Duodenal mucosa (tissue), 2 donors: ENCODE measurements around the gene IL19.

Source experiments
- H3K27ac ChIP-seq: one replicate; pipeline ENCODE4 v1.7.0; 2013; ENCODE audit warnings: low read depth, low read length
- H3K27me3 ChIP-seq, 2 donors: one replicate each; pipeline ENCODE4 v1.7.0; 2013; ENCODE audit warnings: low read length in 2 of 2, control low read depth in 1 of 2; ENCODE audit not compliant: insufficient read depth in 2 of 2, control insufficient read depth in 1 of 2
- H3K36me3 ChIP-seq, 2 donors: one replicate each; pipeline ENCODE4 v1.7.0; 2013; ENCODE audit warnings: low read length in 2 of 2, control low read depth in 1 of 2; ENCODE audit not compliant: insufficient read depth in 2 of 2, control insufficient read depth in 1 of 2
- H3K4me1 ChIP-seq, 2 donors: one replicate each; pipeline ENCODE4 v1.7.0; 2013; ENCODE audit warnings: low read length in 2 of 2, control low read depth in 1 of 2; ENCODE audit not compliant: insufficient read depth in 2 of 2, control insufficient read depth in 1 of 2
- H3K4me3 ChIP-seq, 2 donors: one replicate each; pipeline ENCODE4 v1.7.0; 2013; ENCODE audit warnings: low read length in 2 of 2, low read depth in 1 of 2
- H3K9ac ChIP-seq, 2 donors: one replicate each; pipeline ENCODE4 v1.7.0; 2013; ENCODE audit warnings: low read length in 2 of 2, low read depth in 1 of 2
- H3K9me3 ChIP-seq, 2 donors: one replicate each; pipeline ENCODE4 v1.7.0; 2013; ENCODE audit warnings: low read length in 2 of 2, control low read depth in 1 of 2; ENCODE audit not compliant: control insufficient read depth in 1 of 2

IL19 gene

GRCh38 chr1:206809504-206810084, 39.0 kb downstream of the IL19 start:
- Histone ChIP-seq H3K36me3 (no peaks in the 10 kb centered on the region), H3K27ac (no peak overlapping the region), H3K4me1 (no peaks in the 10 kb centered on the region), H3K27me3 (peaks cover 6 to 7% of the 10 kb centered on the region in 2 donors), H3K4me3 (no peak overlapping the region), H3K9me3 (peaks cover 0 to 6% of the 10 kb centered on the region in 2 donors), H3K9ac (no peak overlapping the region)

- no peaks in the 10 kb centered on the region for H3K36me3 ChIP-seq
- no peak overlapping the region for H3K4me3 ChIP-seq
- peaks cover 0 to 6% of the 10 kb centered on the region in 2 donors for H3K9me3 ChIP-seq
- H3K9ac ChIP-seq: no peak overlapping the region
- no peak overlapping the region for H3K27ac ChIP-seq
- no peaks in the 10 kb centered on the region for H3K4me1 ChIP-seq
- H3K27me3 ChIP-seq: peaks cover 0 to 4% of the 10 kb centered on the region in 2 donors
Observed at GRCh38 chr1:206812471-206812870, 41.9 kb downstream of the IL19 start.

GRCh38 chr1:206814716-206815341, 44.3 kb downstream of the IL19 start:
- Histone ChIP-seq H3K4me1 (no peaks in the 10 kb centered on the region), H3K27ac (no peak overlapping the region), H3K27me3 (no peaks in the 10 kb centered on the region), H3K36me3 (no peaks in the 10 kb centered on the region), H3K9me3 (peaks cover 0 to 6% of the 10 kb centered on the region in 2 donors), H3K9ac (no peak overlapping the region), H3K4me3 (no peak overlapping the region)

- Histone ChIP-seq H3K27ac (no peak overlapping the region), H3K9ac (no peak overlapping the region), H3K9me3 (peaks cover 0 to 6% of the 10 kb centered on the region in 2 donors), H3K4me1 (no peaks in the 10 kb centered on the region), H3K27me3 (no peaks in the 10 kb centered on the region), H3K4me3 (no peak overlapping the region), H3K36me3 (no peaks in the 10 kb centered on the region)
Observed at GRCh38 chr1:206816390-206817287, 46.1 kb downstream of the IL19 start.

- H3K4me3 ChIP-seq: no peak overlapping the region
- no peak overlapping the region for H3K27ac ChIP-seq
- no peak overlapping the region for H3K9ac ChIP-seq
- no peaks in the 10 kb centered on the region for H3K27me3 ChIP-seq
- H3K36me3 ChIP-seq: no peaks in the 10 kb centered on the region
- H3K9me3 ChIP-seq: no peaks in the 10 kb centered on the region
- H3K4me1 ChIP-seq: peaks cover 0 to 4% of the 10 kb centered on the region in 2 donors
Observed at GRCh38 chr1:206821493-206821892, 50.9 kb downstream of the IL19 start.

- Histone ChIP-seq H3K27ac (no peak overlapping the region), H3K4me1 (peaks cover 0 to 4% of the 10 kb centered on the region in 2 donors), H3K27me3 (no peaks in the 10 kb centered on the region), H3K36me3 (no peaks in the 10 kb centered on the region), H3K9ac (no peak overlapping the region), H3K4me3 (no peak overlapping the region), H3K9me3 (no peaks in the 10 kb centered on the region)
Observed at GRCh38 chr1:206823727-206824126, 53.2 kb downstream of the IL19 start.

GRCh38 chr1:206824331-206824730, 53.8 kb downstream of the IL19 start:
- no peaks in the 10 kb centered on the region for H3K9me3 ChIP-seq
- no peak overlapping the region for H3K27ac ChIP-seq
- H3K9ac ChIP-seq: no peak overlapping the region
- H3K4me1 ChIP-seq: peaks cover 0 to 4% of the 10 kb centered on the region in 2 donors
- no peak overlapping the region for H3K4me3 ChIP-seq
- H3K36me3 ChIP-seq: no peaks in the 10 kb centered on the region
- no peaks in the 10 kb centered on the region for H3K27me3 ChIP-seq

GRCh38 chr1:206826394-206826793, 55.8 kb downstream of the IL19 start:
- Histone ChIP-seq H3K9ac (no peak overlapping the region), H3K27ac (no peak overlapping the region), H3K4me3 (no peak overlapping the region), H3K9me3 (no peaks in the 10 kb centered on the region), H3K36me3 (no peaks in the 10 kb centered on the region), H3K27me3 (no peaks in the 10 kb centered on the region), H3K4me1 (peaks cover 8% of the 10 kb centered on the region in 2 donors)

- no peak overlapping the region for H3K4me3 ChIP-seq
- H3K27me3 ChIP-seq: no peaks in the 10 kb centered on the region
- H3K9me3 ChIP-seq: no peaks in the 10 kb centered on the region
- H3K27ac ChIP-seq: no peak overlapping the region
- H3K4me1 ChIP-seq: peaks cover 8 to 12% of the 10 kb centered on the region in 2 donors
- no peak overlapping the region for H3K9ac ChIP-seq
- H3K36me3 ChIP-seq: no peaks in the 10 kb centered on the region
Observed at GRCh38 chr1:206828061-206828460, 57.5 kb downstream of the IL19 start.

GRCh38 chr1:206828765-206829164, 58.2 kb downstream of the IL19 start:
- Histone ChIP-seq H3K36me3 (no peaks in the 10 kb centered on the region), H3K9me3 (no peaks in the 10 kb centered on the region), H3K27ac (no peak overlapping the region), H3K4me1 (peaks cover 8 to 19% of the 10 kb centered on the region in 2 donors), H3K27me3 (no peaks in the 10 kb centered on the region), H3K4me3 (no peak overlapping the region), H3K9ac (no peak overlapping the region)
